SK-N-MC (cell line): ENCODE data around the gene PLIN3.

Source experiments
- EZH2 ChIP-seq: fragments of 200-600 bp; sonication (generic); IDR thresholded peaks from one replicate; pipeline ENCODE4 v1.6.1; 2017; ENCODE audit warnings: antibody characterized with exemption
- POLR2AphosphoS5 ChIP-seq: IDR thresholded peaks from 2 replicates; pipeline ENCODE4 v1.6.1; 2012; ENCODE audit warnings: mild to moderate bottlenecking, low read depth, low read length, borderline replicate concordance

GRCh38 chr19:4800591-4801081 is 66.8 kb downstream of the PLIN3 start:
- TF ChIP-seq POLR2AphosphoS5: no peak
- TF ChIP-seq EZH2: no peak
